H1 (cell line): Measurements from ENCODE around the gene NLRX1. TPM values are rescaled to one million over a fixed set of nuclear protein-coding genes. Genes with fewer than 3 reads are reported as not detected.

Experiments
- CHD1 ChIP-seq: IDR thresholded peaks from 2 replicates; pipeline ENCODE4 v1.6.1; 2012; ENCODE audit warnings: low read depth, low read length, improper control_type of control experiment
- CHD7 ChIP-seq: fragments of 300-600 bp; sonication (generic); IDR thresholded peaks from 2 replicates; pipeline ENCODE4 v1.7.1; 2012; ENCODE audit warnings: low read length, moderate library complexity, mild to moderate bottlenecking, inconsistent platforms; ENCODE audit not compliant: insufficient replicate concordance
- polyA plus RNA-seq, 7 experiments: library from polyadenylated mRNA; depleted of rRNA in 3 of 7; stranded (reverse) in 5 of 7; unstranded in 2 of 7; fragments of >200 nt in 5 of 7; fragments of 200-250 nt in 2 of 7; gene quantifications; 1 replicate in 5 of 7; 2 replicates in 1 of 7; 4 replicates in 1 of 7; pipeline versions ENCODE4 v1.2.1 to v1.2.3, GENCODE V29; 2011 to 2013; ENCODE audit warnings: missing spikeins in 2 of 7, mixed read lengths in 2 of 7
- total RNA-seq: library from RNA; stranded (reverse); fragmentation: NEBNext Ultra II Directional; extraction: Animal tissue kit (Norgen Biotek cat#: 25700); gene quantifications from 2 replicates; pipeline ENCODE4 v1.2.1, GENCODE V29; 2021

NLRX1 gene
- total and polyA plus RNA-seq, 2 of the 8 experiments (the other 6 are each of a cell fraction or from before 2014, with no cell fraction given): 13.2 to 18.6 TPM

GRCh38 chr11:119158467-119158866, 10.1 kb upstream of the NLRX1 start (continued):
- TF ChIP-seq CHD7 (no peak), CHD1 (no peak)
